Renal pelvis (tissue), 4 donors: Measurements from ENCODE around the gene FOXC1. TPM values are rescaled to one million over a fixed set of nuclear protein-coding genes. Genes with fewer than 3 reads are reported as not detected.

Source experiments
- DNase-seq: peaks from one replicate; pipeline ENCODE4 v3.0.0-alpha.2; 2013
- polyA plus RNA-seq, 3 donors: library from polyadenylated mRNA; unstranded; fragments of 120-200 nt; gene quantifications; one replicate each; pipeline ENCODE4 v1.2.1, GENCODE V29; 2013; ENCODE audit not compliant: insufficient read length in 3 of 3

Gene FOXC1
- polyA plus RNA-seq, 3 donors, result 74.7 to 77.6 (median 76.7) TPM

- DNase-seq, result no peak
Observed at GRCh38 chr6:1634081-1634480, 24.4 kb downstream of the FOXC1 start.

GRCh38 chr6:1635305-1636010, 25.7 kb downstream of the FOXC1 start:
- no peak for DNase-seq

GRCh38 chr6:1636272-1636825, 26.6 kb downstream of the FOXC1 start:
- DNase-seq, result no peak

DNA sequence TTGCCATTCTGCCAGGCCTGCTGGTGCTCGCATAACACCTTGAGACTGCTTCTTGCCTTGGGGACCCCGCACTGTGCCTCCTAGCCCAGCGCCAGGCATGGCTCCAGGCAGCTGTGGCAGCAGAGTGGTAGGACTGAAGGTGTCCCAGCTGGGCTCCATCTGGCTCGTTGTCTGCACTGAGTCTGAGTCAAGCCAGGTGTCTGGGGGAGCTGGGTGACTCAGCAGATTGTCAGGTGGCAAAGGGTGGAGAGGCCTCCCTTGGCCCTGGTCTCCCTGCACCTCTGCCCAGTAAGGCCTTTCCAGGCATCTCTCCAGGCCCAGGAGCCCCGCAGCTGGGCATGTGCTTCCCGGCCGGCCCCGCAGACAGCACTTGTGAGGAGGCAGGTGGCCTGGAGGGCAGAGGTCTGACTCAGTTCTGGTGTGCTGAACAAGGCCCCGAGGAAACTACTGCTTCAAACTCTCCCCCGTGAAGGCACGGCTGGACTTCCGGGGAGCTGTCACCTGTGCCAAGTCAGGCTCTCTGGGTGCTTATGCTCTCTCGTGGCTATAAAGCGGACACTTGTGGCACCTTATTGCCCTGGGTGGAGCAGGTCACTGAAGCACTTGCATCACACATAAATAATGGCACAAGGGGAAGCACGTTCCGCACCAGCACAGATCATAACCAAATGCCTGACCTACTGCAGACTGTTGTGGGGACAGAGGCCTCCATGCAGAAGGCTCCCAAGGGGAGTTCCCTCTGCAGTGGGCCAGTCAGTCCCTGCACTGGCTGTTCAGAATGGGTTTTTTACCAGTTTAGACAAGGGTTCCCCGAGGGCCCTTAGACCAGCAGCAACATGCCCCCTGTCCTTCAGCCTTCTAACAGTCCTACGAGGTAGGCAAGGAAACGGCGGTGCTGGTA, 27.5 kb downstream of the FOXC1 start:
- DNase-seq, result no peak

DNA sequence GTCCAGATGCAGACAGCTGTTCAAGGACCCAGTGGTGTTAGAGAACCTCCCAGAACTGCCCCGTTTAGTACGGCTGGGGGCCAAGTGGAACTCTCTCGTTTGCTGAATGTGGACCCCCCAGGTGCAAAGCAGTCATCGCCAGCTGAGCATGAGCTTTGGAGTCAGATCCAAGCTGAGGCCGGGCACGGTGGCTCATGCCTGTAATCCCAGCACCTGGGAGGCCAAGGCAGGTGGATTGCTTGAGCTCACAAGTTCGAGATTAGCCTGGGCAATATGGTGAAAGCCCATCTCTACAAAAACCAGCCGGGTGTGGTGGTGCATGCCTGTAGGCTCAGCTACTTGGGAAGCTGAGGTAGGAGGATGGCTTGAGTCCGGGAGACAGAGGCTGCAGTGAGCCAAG, 29.7 kb downstream of the FOXC1 start:
- no peak for DNase-seq

DNA sequence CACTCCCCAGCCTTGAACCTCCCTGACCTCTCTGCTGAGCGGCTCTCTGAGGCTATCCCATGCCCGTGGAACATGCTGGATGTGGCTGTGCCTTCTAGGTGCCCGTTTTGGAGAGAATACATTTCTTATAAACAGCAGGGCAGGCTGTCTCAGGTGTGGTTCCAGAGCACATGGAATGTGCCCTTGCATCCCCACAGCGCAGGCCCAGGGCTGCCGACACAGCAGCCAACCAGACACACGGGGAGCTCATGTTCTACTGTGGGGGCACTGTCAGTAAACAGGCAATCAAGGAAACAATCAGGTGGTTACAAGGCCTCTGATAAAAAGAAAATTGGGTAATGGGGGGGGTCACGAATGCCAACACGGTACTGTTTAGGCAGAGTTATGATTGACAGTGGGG, 30.8 kb downstream of the FOXC1 start:
- DNase-seq, result no peak

- DNase-seq, result no peak
Observed at GRCh38 chr6:1641343-1641885, 31.7 kb downstream of the FOXC1 start.

GRCh38 chr6:1643111-1643510, 33.4 kb downstream of the FOXC1 start:
- DNase-seq, result no peak

DNA sequence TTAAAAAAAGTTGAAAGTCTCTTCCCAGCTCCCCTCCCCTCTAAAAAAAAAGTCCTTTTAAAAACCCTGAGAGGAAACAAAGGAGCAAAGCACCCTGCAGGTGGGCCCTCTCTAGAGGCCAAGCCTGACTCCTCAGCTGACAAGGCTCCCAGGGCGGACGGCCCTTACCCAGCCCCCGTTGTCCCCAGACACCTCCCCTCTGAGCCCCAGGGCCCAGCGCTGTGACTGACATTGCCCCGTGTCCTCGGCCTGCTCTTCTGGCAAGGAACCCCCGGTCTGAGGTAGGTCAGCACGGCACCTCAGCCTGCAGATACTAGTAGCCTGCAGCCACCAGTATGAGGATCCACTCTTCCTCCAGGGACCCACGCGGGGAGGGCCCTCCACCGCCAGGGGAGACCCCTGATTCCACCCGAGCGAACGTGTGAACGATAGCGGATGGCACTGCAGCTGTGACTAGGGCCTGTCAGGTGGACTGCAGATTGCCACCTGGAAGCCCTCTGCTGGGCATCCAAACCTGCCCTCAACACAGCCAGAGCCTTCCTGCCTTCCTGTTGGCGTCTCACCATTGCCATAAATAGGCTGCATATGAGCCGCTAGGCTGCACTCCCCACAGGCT, 34.2 kb downstream of the FOXC1 start:
- no peak for DNase-seq

DNA sequence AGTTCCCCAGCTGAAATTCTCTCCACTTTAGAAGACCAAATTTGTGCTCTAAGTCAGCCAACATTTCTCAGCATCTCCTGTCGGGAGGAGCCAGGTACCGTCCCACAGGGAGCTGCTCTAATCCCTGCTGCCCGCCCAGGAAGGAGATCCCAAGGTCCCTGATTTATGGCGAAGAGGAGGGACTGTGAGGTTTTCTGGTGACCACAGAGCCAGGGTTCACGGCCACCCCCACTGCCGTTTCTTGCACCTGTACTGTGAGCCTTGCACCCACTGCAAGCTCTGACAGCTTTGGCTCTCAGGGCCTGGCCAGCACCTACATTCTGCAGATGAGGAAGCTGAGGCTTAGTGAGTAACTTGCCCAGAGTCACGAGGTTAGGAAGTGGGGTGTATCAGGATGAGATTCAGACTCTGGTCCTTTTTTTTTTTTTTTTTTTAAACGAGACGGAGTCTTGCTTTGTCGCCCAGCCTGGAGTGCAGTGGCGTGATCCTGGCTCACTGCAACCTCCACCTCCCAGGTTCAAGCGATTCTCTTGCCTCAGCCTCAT, 34.9 kb downstream of the FOXC1 start:
- no peak for DNase-seq

DNA sequence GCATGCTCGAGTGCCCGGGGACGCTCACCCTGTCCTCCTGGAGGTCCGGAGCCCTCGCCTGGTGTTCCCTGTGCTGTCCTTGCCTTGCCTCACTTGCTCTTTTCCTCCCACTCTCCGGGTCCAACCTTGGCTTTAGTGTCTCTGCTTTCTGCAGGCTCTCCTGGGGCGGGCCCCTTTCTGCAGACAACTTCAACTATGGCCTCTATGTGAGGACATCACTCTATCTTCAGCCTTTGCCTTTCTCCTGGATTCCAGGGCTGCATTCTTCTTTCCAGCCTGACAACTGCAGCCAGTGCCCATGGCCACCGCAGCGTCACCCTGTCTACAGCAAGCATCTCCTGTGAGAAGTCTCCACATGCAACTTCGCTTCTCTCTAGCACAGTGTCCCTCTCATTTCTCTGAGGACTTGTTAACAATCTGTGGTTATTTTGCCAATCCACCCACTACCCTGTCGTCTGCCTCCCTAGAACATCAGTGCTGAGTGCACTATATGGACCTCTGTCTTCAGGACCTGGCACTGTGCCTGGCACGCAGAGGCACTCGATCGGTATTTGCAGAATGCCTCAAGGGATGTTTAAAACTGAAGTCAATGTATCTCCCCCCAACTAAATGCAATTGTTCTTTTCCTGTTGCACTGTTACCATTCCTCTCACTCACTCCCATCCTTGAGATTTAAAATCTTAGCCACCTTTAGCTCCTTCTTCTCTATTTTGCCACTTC, 35.9 kb downstream of the FOXC1 start:
- DNase-seq, result no peak

DNA sequence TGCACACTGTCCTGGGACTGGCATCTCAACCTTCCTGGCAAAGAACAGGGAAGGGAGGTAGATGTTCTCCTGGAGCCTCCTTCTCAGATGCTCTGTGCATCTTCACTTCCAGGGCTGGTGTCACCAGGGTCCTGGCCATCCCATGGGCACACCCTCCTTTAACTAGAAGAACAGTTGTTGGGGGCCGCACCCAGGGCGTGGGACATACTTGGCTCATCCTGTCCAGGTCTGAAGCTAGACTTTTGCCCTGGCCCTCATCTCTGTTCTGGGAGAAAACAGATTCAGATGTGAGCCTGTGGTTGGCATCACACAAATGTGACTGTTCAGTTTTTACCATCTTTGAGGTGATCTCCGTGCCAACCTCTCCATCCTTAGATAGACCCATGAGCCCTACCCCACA, 41.6 kb downstream of the FOXC1 start:
- no peak for DNase-seq

DNA sequence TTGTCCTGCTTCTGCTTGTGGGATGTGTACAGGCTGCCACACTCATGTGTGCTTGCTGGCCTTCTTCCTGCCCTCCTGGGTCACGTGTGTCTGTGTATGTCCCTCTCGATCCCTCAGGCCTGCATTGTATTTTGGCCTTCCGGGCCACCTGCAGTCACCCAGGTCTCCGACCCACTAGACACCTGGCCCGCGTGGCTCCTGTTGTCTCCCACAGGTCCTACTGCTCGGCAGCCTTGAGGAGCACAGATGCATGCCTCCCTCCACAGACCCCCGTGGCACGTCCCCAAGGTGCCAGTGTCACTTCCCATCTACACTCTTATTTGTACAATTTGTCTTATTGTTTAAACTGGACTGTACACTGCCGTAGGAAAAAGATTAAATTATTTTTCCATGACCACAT, 43.1 kb downstream of the FOXC1 start:
- no peak for DNase-seq

- DNase-seq, result no peak
Observed at GRCh38 chr6:1654054-1654453, 44.3 kb downstream of the FOXC1 start.

GRCh38 chr6:1657116-1657770, 47.5 kb downstream of the FOXC1 start:
- peak; percentile 80 for DNase-seq

DNA sequence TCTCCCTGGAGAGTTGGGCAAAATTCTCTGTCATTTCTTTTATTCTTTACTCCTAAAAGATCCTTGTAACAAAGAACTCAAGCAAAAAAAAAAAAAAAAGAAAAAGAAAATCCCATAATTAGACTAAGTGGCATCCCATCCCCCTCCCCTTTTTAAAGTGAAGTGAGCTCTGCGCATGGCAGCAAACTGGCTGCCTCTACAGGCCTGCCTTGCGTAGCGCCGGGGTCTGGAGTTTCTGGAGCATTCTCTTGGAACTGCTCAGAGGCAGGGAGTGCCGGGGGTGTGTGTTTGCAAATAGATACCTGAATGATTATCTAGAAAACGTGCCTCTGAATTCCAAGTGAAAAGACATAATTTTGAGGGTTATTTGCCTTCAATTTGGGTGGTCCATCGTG, 48.1 kb downstream of the FOXC1 start:
- DNase-seq, result peak; percentile 55

DNA sequence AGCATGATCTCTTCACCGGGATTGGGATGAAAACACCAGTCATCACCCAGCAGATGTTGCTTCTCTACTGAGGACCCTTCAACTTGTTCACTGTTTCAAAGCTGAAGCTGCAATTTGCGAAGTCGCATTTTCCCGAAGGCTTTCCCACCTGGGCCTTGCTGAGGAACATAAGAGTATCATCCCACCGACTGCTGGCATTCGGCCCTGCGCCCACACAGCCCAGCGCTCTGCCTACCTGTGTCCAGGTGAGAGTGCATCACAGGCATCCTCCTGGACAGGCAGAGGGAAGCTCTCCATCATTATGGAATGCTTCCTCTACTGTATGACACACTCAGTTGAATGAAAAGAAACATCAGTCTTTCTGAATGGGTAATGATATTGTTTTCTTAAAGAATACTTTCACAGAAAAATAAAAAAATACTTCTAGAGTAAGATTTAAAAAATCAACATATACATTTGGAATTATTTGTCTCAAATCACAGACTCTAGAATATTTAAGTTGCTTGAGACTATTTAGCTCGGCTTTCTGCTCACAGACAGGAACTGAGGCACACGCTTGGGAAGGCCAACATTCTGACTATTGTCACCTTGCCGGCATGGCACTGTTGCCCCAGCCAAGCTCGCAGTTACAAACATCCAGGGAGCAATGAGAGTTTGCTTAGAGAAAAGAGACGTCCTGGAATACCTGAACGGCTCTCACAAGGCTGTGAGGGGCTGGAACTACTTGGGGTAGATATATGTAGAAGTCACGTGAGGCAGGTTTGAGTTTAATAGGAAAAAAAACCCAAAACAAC, 48.7 kb downstream of the FOXC1 start:
- no peak for DNase-seq

GRCh38 chr6:1659816-1660215, 50.1 kb downstream of the FOXC1 start:
- no peak for DNase-seq

DNA sequence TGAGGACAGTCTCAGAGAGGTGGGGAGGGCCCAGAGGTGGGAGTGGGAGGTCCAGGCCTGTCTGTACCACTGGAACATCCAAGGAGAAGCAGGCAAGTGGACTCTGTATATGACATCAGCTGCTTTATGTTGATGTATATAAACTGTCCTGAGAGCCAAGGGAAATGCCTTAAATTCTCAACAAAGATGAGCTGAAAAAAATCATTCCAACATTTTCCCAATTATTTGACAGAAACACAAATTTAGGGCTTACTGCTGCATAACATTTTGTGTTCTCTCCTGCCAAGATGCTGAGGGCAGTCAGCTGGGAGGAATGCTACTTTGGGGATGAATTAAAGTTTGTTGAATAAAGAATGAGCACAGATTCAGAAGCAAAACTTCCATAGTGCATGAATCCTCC, 52.8 kb downstream of the FOXC1 start:
- DNase-seq, result no peak
